Mesendoderm (in vitro differentiated cells): ENCODE results near the gene MAPK6.
"Not testable (repeated sequence)": the region's sequence is repeated elsewhere in the genome, so short reads cannot be mapped to it uniquely, and the experiment has no call there.

Experiments
- DNase-seq: peaks from one replicate; pipeline ENCODE4 v3.0.0; 2013
- H2AK5ac ChIP-seq: 2 replicates; pipeline ENCODE4 v1.6.1; 2013; ENCODE audit warnings: low read length, inconsistent platforms
- H2BK120ac ChIP-seq: 2 replicates; pipeline ENCODE4 v1.6.1; 2013; ENCODE audit warnings: low read depth, mild to moderate bottlenecking, low read length, moderate library complexity, mixed read lengths
- H2BK15ac ChIP-seq: replicated peaks from 2 replicates; pipeline ENCODE4 v1.6.1; 2013; ENCODE audit warnings: low read depth, mild to moderate bottlenecking, moderate library complexity
- H2BK5ac ChIP-seq: 2 replicates; pipeline ENCODE4 v1.6.1; 2013; ENCODE audit warnings: low read length, inconsistent platforms
- H3K18ac ChIP-seq: 2 replicates; pipeline ENCODE4 v1.6.1; 2013; ENCODE audit warnings: mild to moderate bottlenecking, low read length, mixed read lengths
- H3K23ac ChIP-seq: one replicate; pipeline ENCODE4 v1.6.1; 2013; ENCODE audit warnings: low read length
- H3K27ac ChIP-seq: 2 replicates; pipeline ENCODE4 v1.5.1; 2013; ENCODE audit warnings: low read depth, mild to moderate bottlenecking, inconsistent platforms, low read length, moderate library complexity
- H3K27me3 ChIP-seq: 2 replicates; pipeline ENCODE4 v1.6.1; 2013; ENCODE audit warnings: low read length, control low read depth, mild to moderate bottlenecking, inconsistent platforms; ENCODE audit not compliant: insufficient read depth, poor library complexity
- H3K36me3 ChIP-seq: 2 replicates; pipeline ENCODE4 v1.6.1; 2013; ENCODE audit warnings: low read length, inconsistent platforms; ENCODE audit not compliant: control insufficient read depth, insufficient read depth
- H3K4ac ChIP-seq: one replicate; pipeline ENCODE4 v1.6.1; 2013; ENCODE audit warnings: low read depth, mild to moderate bottlenecking, low read length, moderate library complexity
- H3K4me1 ChIP-seq: 2 replicates; pipeline ENCODE4 v1.6.1; 2013; ENCODE audit warnings: low read depth, low read length, inconsistent platforms; ENCODE audit not compliant: control insufficient read depth
- H3K4me2 ChIP-seq: 2 replicates; pipeline ENCODE4 v1.6.1; 2013; ENCODE audit warnings: low read length
- H3K4me3 ChIP-seq: 2 replicates; pipeline ENCODE4 v1.5.1; 2013; ENCODE audit warnings: mild to moderate bottlenecking, low read length
- H3K56ac ChIP-seq: one replicate; pipeline ENCODE4 v1.6.1; 2013; ENCODE audit warnings: low read length
- H3K79me1 ChIP-seq: 2 replicates; pipeline ENCODE4 v1.6.1; 2013; ENCODE audit warnings: low read length, inconsistent platforms
- H3K79me2 ChIP-seq: 2 replicates; pipeline ENCODE4 v1.6.1; 2013; ENCODE audit warnings: mild to moderate bottlenecking, low read length; ENCODE audit not compliant: control insufficient read depth, insufficient read depth
- H3K9ac ChIP-seq: 2 replicates; pipeline ENCODE4 v1.6.1; 2013; ENCODE audit warnings: low read length, inconsistent platforms
- H4K5ac ChIP-seq: one replicate; pipeline ENCODE4 v1.6.1; 2013; ENCODE audit warnings: low read length
- H4K8ac ChIP-seq: one replicate; pipeline ENCODE4 v1.6.1; 2013; ENCODE audit warnings: low read depth, mild to moderate bottlenecking, control low read depth, low read length, moderate library complexity
- WGBS: extraction: QIAGEN DNeasy Blood & Tissue Kit; methylation state at CpG from one replicate; pipeline ENCODE4 v1.1.7; 2013; ENCODE audit warnings: low lambda C conversion rate, missing lambda C conversion rate; ENCODE audit not compliant: insufficient coverage; ENCODE audit errors: extremely low coverage; 5-methylcytosine and 5-hydroxymethylcytosine counted together

MAPK6 gene

DNA sequence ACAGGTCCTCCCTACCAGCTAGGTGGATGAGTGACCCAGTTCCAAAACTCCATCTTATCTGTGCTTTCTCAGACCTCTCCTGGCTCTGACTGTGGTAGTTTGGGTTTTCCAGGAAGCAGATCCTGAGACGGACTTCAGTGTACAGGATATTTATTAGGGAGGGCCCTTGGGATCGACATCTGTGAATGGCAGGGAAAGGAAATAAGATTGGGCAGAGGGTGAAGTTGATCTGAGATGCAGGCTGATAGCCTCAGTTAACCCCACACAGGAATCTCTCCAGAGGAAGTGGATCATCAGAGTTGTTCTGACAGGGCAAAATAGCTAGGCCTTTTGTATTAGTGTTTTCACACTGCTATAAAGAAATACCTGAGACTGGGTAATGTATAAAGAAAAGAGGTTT lies 16.7 kb upstream of the MAPK6 start:
- Histone ChIP-seq H3K4me3 (no peak overlapping the region), H3K27ac (no peak overlapping the region), H3K27me3 (no peaks in the 10 kb centered on the region), H4K5ac (no peak overlapping the region), H2BK5ac (no peak overlapping the region), H2BK15ac (no peak overlapping the region), H3K4me1 (no peaks in the 10 kb centered on the region), H3K23ac (no peak overlapping the region), H3K4me2 (no peak overlapping the region), H2BK120ac (no peak overlapping the region), H3K56ac (no peak overlapping the region), H4K8ac (no peak overlapping the region), H2AK5ac (no peak overlapping the region), H3K4ac (no peak overlapping the region), H3K9ac (no peak overlapping the region), H3K18ac (no peak overlapping the region), H3K79me1 (no peaks in the 10 kb centered on the region), H3K36me3 (no peaks in the 10 kb centered on the region), H3K79me2 (no peaks in the 10 kb centered on the region)
- DNase-seq, result no peak
- no CpG with 5 or more reads among the region's 2 CpGs for WGBS

DNA sequence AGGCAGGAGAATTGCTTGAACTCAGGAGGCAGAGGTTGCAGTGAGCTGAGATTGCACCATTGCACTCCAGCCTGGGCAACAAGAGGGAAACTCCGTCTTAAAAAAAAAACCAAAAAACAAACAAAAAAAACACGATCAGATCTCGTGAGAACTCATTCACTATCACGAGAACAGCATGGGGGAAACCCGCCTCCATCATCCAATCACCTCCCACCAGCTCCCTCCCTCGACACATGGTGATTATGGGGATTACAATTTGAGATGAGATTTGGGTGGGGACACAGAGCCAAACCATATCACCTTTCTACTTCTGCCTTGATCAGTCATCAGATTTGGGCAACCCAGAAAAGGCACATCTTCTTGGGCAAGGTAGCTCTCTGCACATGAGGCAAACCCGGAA lies 15.9 kb upstream of the MAPK6 start:
- not testable (repeated sequence) for H3K56ac ChIP-seq, H2BK15ac ChIP-seq, H3K9ac ChIP-seq, H3K4ac ChIP-seq, H3K27ac ChIP-seq, H3K4me2 ChIP-seq, H3K79me1 ChIP-seq, H3K27me3 ChIP-seq, H2BK5ac ChIP-seq, H3K36me3 ChIP-seq, H3K23ac ChIP-seq, H3K4me3 ChIP-seq, H3K79me2 ChIP-seq, H2BK120ac ChIP-seq, H3K4me1 ChIP-seq, H4K8ac ChIP-seq, H2AK5ac ChIP-seq, H4K5ac ChIP-seq, H3K18ac ChIP-seq
- peak; percentile 33 for DNase-seq
- WGBS, result no CpG with 5 or more reads among the region's 7 CpGs

DNA sequence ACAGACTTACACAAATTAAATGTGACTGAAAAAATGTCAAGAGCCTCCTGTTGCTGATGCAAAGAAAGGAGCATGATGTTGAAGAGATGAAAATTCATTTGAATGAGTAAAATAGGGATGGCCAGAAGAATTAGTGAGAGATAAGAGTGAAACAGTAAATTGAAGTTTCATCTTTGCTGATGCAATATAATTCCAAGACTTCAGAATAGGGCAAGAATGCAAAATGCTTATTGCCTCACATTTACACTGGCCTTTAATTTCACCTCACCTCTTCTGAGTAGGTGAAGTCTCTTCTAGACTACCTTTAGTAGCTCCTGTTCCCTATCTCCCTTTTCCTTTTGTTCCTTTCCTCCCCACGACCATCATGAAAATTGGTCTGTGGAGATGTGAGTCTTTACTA lies 15.3 kb upstream of the MAPK6 start:
- H4K5ac ChIP-seq, result no peak overlapping the region
- no peak overlapping the region for H3K4me3 ChIP-seq
- no peaks in the 10 kb centered on the region for H3K4me1 ChIP-seq
- H2BK5ac ChIP-seq, result no peak overlapping the region
- H3K79me2 ChIP-seq, result no peaks in the 10 kb centered on the region
- H3K18ac ChIP-seq, result no peak overlapping the region
- no peaks in the 10 kb centered on the region for H3K27me3 ChIP-seq
- H3K56ac ChIP-seq, result no peak overlapping the region
- DNase-seq, result no peak
- WGBS, result no CpG with 5 or more reads among the region's 1 CpG
- H4K8ac ChIP-seq, result no peak overlapping the region
- H2BK15ac ChIP-seq, result no peak overlapping the region
- H3K23ac ChIP-seq, result no peak overlapping the region
- no peak overlapping the region for H3K4me2 ChIP-seq
- no peak overlapping the region for H2BK120ac ChIP-seq
- no peak overlapping the region for H2AK5ac ChIP-seq
- H3K4ac ChIP-seq, result no peak overlapping the region
- H3K79me1 ChIP-seq, result no peaks in the 10 kb centered on the region
- no peak overlapping the region for H3K9ac ChIP-seq
- H3K36me3 ChIP-seq, result no peaks in the 10 kb centered on the region
- no peak overlapping the region for H3K27ac ChIP-seq

DNA sequence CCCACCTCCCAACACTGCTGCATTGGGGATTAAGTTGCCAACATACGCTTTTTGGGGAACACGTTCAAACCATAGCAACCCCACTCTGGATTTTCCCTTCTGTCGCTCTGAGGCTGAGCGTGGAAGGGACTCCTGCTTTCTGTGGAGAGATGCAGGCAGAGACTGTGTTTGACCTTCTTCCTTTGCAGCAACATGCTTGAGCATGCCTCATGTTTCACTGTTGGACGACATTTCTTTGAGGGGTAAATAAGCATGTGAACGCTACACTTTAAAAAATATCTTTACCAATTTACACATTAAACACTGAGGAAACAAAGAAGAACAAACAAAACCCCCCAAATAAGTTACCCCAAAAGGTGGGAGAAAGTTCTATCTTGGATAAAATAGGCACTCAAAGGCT lies 14.2 kb upstream of the MAPK6 start:
- Histone ChIP-seq H4K5ac (no peak overlapping the region), H2BK15ac (no peak overlapping the region), H2BK5ac (no peak overlapping the region), H3K36me3 (no peaks in the 10 kb centered on the region), H3K4me2 (no peak overlapping the region), H3K79me1 (no peaks in the 10 kb centered on the region), H3K27me3 (no peaks in the 10 kb centered on the region), H3K23ac (no peak overlapping the region), H3K79me2 (no peaks in the 10 kb centered on the region), H4K8ac (no peak overlapping the region), H3K18ac (no peak overlapping the region), H3K9ac (no peak overlapping the region), H2BK120ac (no peak overlapping the region), H3K27ac (no peak overlapping the region), H3K4ac (no peak overlapping the region), H3K4me3 (no peak overlapping the region), H3K56ac (no peak overlapping the region), H3K4me1 (no peaks in the 10 kb centered on the region), H2AK5ac (no peak overlapping the region)
- no CpG with 5 or more reads among the region's 6 CpGs for WGBS
- no peak for DNase-seq

DNA sequence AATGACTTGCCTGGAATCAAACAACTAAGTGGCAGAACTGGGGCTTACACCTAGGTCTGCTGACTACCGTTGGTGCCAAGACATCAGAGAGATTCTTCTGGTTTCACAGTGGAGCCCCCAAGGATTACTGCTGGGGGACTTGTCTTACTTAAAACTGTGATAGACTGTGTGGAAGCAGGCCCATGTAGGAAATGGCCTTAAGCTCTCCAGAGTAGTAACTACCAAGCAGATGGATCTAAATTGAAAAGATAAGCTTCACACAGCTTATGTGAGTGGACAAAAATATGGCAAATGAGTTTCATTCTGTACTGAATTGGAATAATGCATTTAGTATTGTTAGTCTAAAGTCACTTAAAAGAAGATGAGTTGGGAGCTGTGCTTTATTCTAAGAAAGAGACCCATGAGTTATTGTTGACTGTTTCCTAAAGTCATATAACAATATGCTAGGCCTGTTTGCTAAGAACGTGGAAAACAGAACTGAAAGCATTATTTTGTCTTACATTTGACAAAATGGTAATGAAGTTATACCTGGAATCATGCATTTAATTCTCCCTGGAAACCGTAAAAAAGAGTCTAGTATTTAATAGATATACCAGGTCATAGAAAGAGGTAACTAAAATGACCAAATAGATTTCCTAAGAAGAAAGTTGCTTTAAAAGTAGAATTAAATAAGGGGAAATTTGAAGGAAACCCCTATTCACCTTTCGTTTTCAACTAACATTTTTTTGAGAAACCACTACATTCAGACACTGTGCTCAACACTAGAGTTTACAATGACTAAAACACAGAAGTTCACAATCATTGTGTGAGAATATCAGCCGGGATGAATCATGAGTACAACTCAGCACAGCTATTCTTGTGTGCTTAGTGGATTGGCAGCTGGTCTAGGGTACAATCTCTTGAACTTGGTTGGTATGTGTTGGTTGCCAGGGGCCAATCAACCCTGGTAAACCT lies 13.0 kb upstream of the MAPK6 start:
- WGBS, result no CpG with 5 or more reads among the region's 5 CpGs
- Histone ChIP-seq H3K4me3 (no peak overlapping the region), H3K56ac (no peak overlapping the region), H3K4ac (no peak overlapping the region), H4K5ac (no peak overlapping the region), H3K4me1 (no peaks in the 10 kb centered on the region), H3K79me1 (no peaks in the 10 kb centered on the region), H3K79me2 (no peaks in the 10 kb centered on the region), H3K36me3 (no peaks in the 10 kb centered on the region), H3K9ac (no peak overlapping the region), H2BK5ac (no peak overlapping the region), H3K23ac (no peak overlapping the region), H3K27ac (no peak overlapping the region), H4K8ac (no peak overlapping the region), H2BK15ac (no peak overlapping the region), H3K4me2 (no peak overlapping the region), H2AK5ac (no peak overlapping the region), H3K27me3 (no peaks in the 10 kb centered on the region), H2BK120ac (no peak overlapping the region), H3K18ac (no peak overlapping the region)
- no peak for DNase-seq
